M059J (cell line): Measurements from ENCODE around the gene SPATA31E1. TPM values are rescaled to one million over a fixed set of nuclear protein-coding genes. Genes with fewer than 3 reads are reported as not detected.
"Not testable (repeated sequence)": the region's sequence is repeated elsewhere in the genome, so short reads cannot be mapped to it uniquely, and the experiment has no call there.

ENCODE experiments used
- DNase-seq: peaks from one replicate; pipeline ENCODE4 v3.0.0-alpha.2; 2012; ENCODE audit warnings: low read depth
- total RNA-seq: library from RNA; depleted of rRNA; stranded (reverse); fragments of >200 nt; shearing (Covaris generic); gene quantifications from 2 replicates; pipeline ENCODE4 v1.2.3, GENCODE V29; 2014

The SPATA31E1 gene
- total RNA-seq, 1 experiment from 2014 or later, result not detected

- DNase-seq, result no peak
Measured at GRCh38 chr9:87886210-87886932, 3.7 kb downstream of the SPATA31E1 start.

- DNase-seq, result no peak
Measured at GRCh38 chr9:87886933-87887505, 4.3 kb downstream of the SPATA31E1 start.

- no peak for DNase-seq
Measured at GRCh38 chr9:87887661-87888480, 5.2 kb downstream of the SPATA31E1 start.

GRCh38 chr9:87888501-87888900, 5.8 kb downstream of the SPATA31E1 start:
- DNase-seq, result no peak

GRCh38 chr9:87889065-87889881, 6.6 kb downstream of the SPATA31E1 start:
- DNase-seq, result no peak

GRCh38 chr9:87889882-87890252, 7.2 kb downstream of the SPATA31E1 start:
- no peak for DNase-seq

- DNase-seq, result no peak
Measured at GRCh38 chr9:87890837-87891236, 8.2 kb downstream of the SPATA31E1 start.

GRCh38 chr9:87891754-87892153, 9.1 kb downstream of the SPATA31E1 start:
- DNase-seq, result no peak

GRCh38 chr9:87892956-87893355, 10.3 kb downstream of the SPATA31E1 start:
- no peak for DNase-seq

- DNase-seq, result no peak
Measured at GRCh38 chr9:87894998-87895625, 12.4 kb downstream of the SPATA31E1 start.

- no peak for DNase-seq
Measured at GRCh38 chr9:87896891-87897290, 14.2 kb downstream of the SPATA31E1 start.

GRCh38 chr9:87898151-87898550, 15.5 kb downstream of the SPATA31E1 start:
- peak; percentile 58 for DNase-seq

GRCh38 chr9:87902371-87902770, 19.7 kb downstream of the SPATA31E1 start:
- DNase-seq, result not testable (repeated sequence)

- DNase-seq, result peak; percentile 39
Measured at GRCh38 chr9:87909310-87910041, 26.8 kb downstream of the SPATA31E1 start.

GRCh38 chr9:87910821-87911220, 28.1 kb downstream of the SPATA31E1 start:
- DNase-seq, result no peak

- not testable (repeated sequence) for DNase-seq
Measured at GRCh38 chr9:87917662-87918061, 35.0 kb downstream of the SPATA31E1 start, which contains the start of gene SPATA31C1. Gene SPATA31C1, plus strand, starts transcription at chr9:87917962.

GRCh38 chr9:87919013-87919412, 36.3 kb downstream of the SPATA31E1 start:
- not testable (repeated sequence) for DNase-seq

GRCh38 chr9:87921561-87921960, 38.9 kb downstream of the SPATA31E1 start:
- DNase-seq, result not testable (repeated sequence)

- DNase-seq, result not testable (repeated sequence)
Measured at GRCh38 chr9:87923012-87923411, 40.3 kb downstream of the SPATA31E1 start.

GRCh38 chr9:87924851-87925250, 42.2 kb downstream of the SPATA31E1 start:
- not testable (repeated sequence) for DNase-seq
